A549 treated with AZD9567 at 1 μM for 4 hours (cell line): ENCODE results near the gene RBP3. TPM values are rescaled to one million over a fixed set of nuclear protein-coding genes. Genes with fewer than 3 reads are reported as not detected.

Source experiments
- total RNA-seq: library from RNA; stranded (reverse); fragments of 200-300 nt; extraction: Qiagen RNA extraction; gene quantifications from 5 replicates; pipeline ENCODE4 v1.2.3, GENCODE V29; 2022; ENCODE audit not compliant: insufficient read depth

The RBP3 gene
- not detected in 5 replicates for total RNA-seq

DNA sequence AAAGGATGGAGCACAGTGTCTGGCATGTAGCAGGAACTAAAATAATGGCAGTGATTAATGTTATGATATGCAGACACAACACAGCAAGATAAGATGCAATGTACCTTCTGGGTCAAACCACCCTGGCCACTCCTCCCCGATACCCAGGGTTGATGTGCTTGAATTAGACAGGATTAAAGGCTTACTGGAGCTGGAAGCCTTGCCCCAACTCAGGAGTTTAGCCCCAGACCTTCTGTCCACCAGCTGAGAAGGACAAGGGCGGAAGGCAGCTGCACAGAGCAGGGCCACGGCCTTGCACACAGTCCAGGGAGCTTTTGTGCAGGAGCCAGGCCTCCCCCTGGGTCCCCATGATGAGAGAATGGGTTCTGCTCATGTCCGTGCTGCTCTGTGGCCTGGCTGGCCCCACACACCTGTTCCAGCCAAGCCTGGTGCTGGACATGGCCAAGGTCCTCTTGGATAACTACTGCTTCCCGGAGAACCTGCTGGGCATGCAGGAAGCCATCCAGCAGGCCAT is at the start of gene RBP3:
TSS of gene RBP3 (plus strand) at position 226 of the 514 bp plus-strand sequence. CDS start at position 348, 122 bp downstream.

DNA sequence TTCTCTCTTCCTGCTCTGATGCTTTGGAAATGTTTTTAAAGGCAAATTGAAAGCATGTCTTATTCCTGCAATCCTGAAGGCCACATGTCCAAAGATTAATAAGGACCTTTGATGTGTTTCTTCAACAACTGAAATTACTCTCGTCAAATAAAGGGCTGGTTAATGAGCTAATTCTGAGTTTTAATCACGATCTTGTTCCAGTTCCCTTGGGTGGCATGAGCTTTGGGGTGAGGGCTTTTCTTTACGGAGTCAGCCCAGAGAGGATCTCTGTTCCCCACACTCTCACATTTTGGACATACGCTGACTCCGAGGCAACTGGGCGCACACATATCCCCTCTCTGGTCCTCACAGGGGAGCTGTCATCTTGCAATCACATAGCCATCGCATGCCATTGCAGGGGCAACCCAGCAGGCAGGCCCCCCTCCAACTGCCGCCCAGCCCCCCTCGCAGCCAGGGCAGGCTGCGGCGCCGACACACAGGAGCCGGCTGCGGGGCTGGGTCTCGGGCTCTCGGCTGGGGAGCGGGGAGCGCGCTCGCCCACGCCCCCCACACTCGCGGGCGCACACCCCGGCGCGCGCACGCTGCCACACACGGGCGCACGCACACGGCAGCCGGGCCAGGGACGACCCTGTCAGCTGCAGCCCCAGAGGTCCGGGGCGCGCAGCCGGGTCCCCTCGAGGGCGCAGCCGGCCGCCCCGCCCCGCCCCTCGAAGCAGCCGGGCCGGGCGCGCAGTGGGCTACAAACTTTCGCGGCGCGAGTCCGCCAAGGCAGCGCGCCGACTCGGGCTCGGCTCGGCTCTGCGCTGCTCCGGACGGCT is 48.3 kb upstream of the RBP3 start, which contains the start of gene GDF10:
TSS of gene GDF10 (plus strand) at position 587 of the 818 bp plus-strand sequence. CDS start 455 bp downstream, outside the sequence.

DNA sequence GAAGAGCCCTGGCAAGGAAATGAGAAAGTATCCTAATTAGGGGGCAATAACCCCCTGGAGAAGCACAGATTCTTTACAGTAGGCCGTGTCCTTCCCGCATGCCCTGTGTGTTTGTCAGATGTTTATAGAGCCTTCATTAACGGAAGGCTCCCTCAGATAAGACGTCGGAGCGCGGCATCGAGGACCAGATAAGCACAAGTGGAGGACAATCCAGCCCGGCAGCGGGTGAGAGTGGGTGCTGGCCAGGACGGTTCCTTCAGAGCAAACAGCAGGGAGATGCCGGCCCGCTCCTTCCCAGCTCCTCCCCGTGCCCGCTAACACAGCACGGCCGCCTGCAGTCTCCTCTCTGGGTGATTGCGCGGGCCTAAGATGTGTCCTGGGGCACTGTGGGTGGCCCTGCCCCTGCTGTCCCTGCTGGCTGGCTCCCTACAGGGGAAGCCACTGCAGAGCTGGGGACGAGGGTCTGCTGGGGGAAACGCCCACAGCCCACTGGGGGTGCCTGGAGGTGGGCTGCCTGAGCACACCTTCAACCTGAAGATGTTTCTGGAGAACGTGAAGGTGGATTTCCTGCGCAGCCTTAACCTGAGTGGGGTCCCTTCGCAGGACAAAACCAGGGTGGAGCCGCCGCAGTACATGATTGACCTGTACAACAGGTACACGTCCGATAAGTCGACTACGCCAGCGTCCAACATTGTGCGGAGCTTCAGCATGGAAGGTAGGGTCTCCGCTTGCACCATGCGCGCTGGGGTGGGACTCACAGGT is 25.7 kb upstream of the RBP3 start, which contains the start of gene GDF2:
TSS of gene GDF2 (plus strand) at position 155 of the 762 bp plus-strand sequence. CDS start at position 370, 215 bp downstream.

DNA sequence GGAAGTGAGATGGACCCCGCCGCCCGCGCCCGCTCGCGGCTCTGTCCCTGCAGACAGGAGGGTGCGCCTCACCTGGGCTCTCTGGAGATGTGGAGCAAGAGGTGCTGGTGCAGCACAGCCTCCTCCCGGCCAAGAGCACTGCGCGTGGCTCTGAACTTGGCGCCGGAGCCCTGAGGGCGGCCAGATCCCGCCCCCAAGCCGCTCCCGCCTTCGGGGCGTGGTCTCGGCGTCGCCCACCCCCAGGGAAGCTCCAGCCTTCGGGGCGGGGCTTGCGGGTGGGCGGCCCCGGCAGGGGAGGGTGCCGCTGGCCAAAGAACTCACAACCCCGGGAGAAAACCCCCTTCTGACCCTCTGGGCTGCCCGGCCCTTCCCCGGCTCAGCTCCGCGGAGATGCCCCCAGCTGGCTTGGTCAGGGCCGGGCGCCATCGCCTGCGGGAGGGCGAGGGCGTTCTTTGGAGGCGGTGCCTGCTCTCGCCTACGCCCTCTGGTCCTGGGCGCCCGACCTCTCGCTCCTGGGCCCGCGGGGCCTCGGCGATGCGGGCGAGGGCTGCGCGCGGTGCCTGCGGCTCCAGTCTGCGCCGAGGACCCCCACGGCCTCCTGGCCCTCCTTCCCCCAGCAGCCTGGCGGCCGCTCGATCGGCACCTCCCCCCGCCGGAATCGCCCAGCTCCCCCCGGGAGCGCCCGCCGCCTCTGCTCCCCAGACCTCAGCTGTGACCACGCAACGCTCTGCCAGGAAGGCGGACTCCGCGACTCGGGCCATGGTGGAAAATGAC is 36.2 kb downstream of the RBP3 start, which contains the start of gene ZNF488:
TSS of gene ZNF488 (minus strand) at position 146 of the 774 bp plus-strand sequence. CDS start 15,464 bp downstream, outside the sequence.

Other genes starting within 250 kb of the RBP3 start
- 0.05 TPM in 3 of 5 replicates, not detected in the others for gene GDF10, start 48.2 kb upstream of the RBP3 start, total RNA-seq
- not detected in 5 replicates for gene GDF2, start 25.9 kb upstream of the RBP3 start, total RNA-seq
- gene ZNF488, start 35.9 kb downstream of the RBP3 start, total RNA-seq, result 11.7 to 13.9 TPM (median 12.4 TPM) in 5 replicates
- gene ANXA8, start 135.8 kb downstream of the RBP3 start, total RNA-seq, result 25.9 to 38.0 TPM (median 26.7 TPM) in 5 replicates
- gene FAM25G, start 143.3 kb downstream of the RBP3 start, total RNA-seq, result 0.87 to 0.88 TPM in 2 of 5 replicates, not detected in the others
- 7.5 to 12.6 TPM (median 11.7 TPM) in 5 replicates for gene AGAP9, start 175.3 kb downstream of the RBP3 start, total RNA-seq